Neural cell (in vitro differentiated cells): Measurements from ENCODE around the gene GPS1. TPM values are rescaled to one million over a fixed set of nuclear protein-coding genes. Genes with fewer than 3 reads are reported as not detected.

Source experiments
- H2AFZ ChIP-seq: fragments of 200-600, 300-800 bp; sonication (generic), shearing (Covaris generic); 2 replicates; pipeline ENCODE4 v1.6.0; 2014; ENCODE audit warnings: low read depth, mild to moderate bottlenecking, antibody characterized with exemption, low read length, moderate library complexity
- H3F3A ChIP-seq: fragments of 200-600 bp; shearing (Covaris generic); 2 replicates; pipeline ENCODE4 v1.6.1; 2016; ENCODE audit warnings: mild to moderate bottlenecking, moderate library complexity, mixed read lengths, antibody characterized with exemption, low read length; ENCODE audit not compliant: insufficient read depth, poor library complexity, severe bottlenecking
- H3K27ac ChIP-seq: fragments of 200-600, 300-800 bp; sonication (generic), shearing (Covaris generic); 2 replicates; pipeline ENCODE4 v1.5.1; 2014; ENCODE audit warnings: mild to moderate bottlenecking, low read length, moderate library complexity
- H3K27me3 ChIP-seq: fragments of 300-800, 200-600 bp; sonication (generic), shearing (Covaris generic); 2 replicates; pipeline ENCODE4 v1.6.0; 2014; ENCODE audit warnings: mild to moderate bottlenecking, low read depth, low read length, moderate library complexity; ENCODE audit not compliant: insufficient read depth
- H3K36me3 ChIP-seq: fragments of 300-800, 200-600 bp; sonication (generic), shearing (Covaris generic); 2 replicates; pipeline ENCODE4 v1.5.1; 2014; ENCODE audit warnings: mild to moderate bottlenecking, antibody characterized with exemption, low read length, moderate library complexity; ENCODE audit not compliant: insufficient read depth
- H3K4me2 ChIP-seq: fragments of 300-800, 200-600 bp; sonication (generic), shearing (Covaris generic); 2 replicates; pipeline ENCODE4 v1.6.0; 2014; ENCODE audit warnings: mild to moderate bottlenecking, low read length
- H3K4me3 ChIP-seq: fragments of 300-800, 200-600 bp; sonication (generic), shearing (Covaris generic); 2 replicates; pipeline ENCODE4 v1.5.1; 2014; ENCODE audit warnings: mild to moderate bottlenecking, low read length, moderate library complexity
- H3K79me2 ChIP-seq: fragments of 200-600 bp; shearing (Covaris generic); replicated peaks from 2 replicates; pipeline ENCODE4 v1.6.0; 2014; ENCODE audit warnings: mild to moderate bottlenecking, low read length, moderate library complexity; ENCODE audit not compliant: insufficient read depth
- H3K9ac ChIP-seq: fragments of 300-800, 200-600 bp; sonication (generic), shearing (Covaris generic); 2 replicates; pipeline ENCODE4 v1.6.1; 2016; ENCODE audit warnings: mild to moderate bottlenecking, low read length, mixed read lengths
- H3K9me2 ChIP-seq: fragments of 200-600 bp; shearing (Covaris generic); 2 replicates; pipeline ENCODE4 v1.6.1; 2016; ENCODE audit warnings: mild to moderate bottlenecking, low read length, mixed read lengths; ENCODE audit not compliant: insufficient read depth
- H3K9me3 ChIP-seq: fragments of 200-600, 300-800 bp; sonication (generic), shearing (Covaris generic); 2 replicates; pipeline ENCODE4 v1.6.1; 2016; ENCODE audit warnings: mild to moderate bottlenecking, mixed run types, low read length, moderate library complexity, mixed read lengths
- H4K20me1 ChIP-seq: fragments of 200-600 bp; shearing (Covaris generic); 2 replicates; pipeline ENCODE4 v1.6.1; 2016; ENCODE audit warnings: mild to moderate bottlenecking, mixed run types; ENCODE audit not compliant: insufficient read depth
- CTCF ChIP-seq: fragments of 450-650 bp; IDR thresholded peaks from 2 replicates; pipeline ENCODE4 v1.5.1; 2014; ENCODE audit warnings: antibody characterized with exemption, mild to moderate bottlenecking, moderate library complexity; ENCODE audit not compliant: poor library complexity, severe bottlenecking
- EP300 ChIP-seq: fragments of 450-650 bp; conservative IDR thresholded peaks from 2 replicates; pipeline ENCODE4 v1.6.1; 2014; ENCODE audit warnings: antibody characterized with exemption, mild to moderate bottlenecking, moderate library complexity; ENCODE audit not compliant: poor library complexity, severe bottlenecking
- EZH2 ChIP-seq: fragments of 200-600, 300-800 bp; shearing (Covaris generic), sonication (generic); IDR thresholded peaks from 2 replicates; pipeline ENCODE4 v1.6.1; 2014; ENCODE audit warnings: antibody characterized with exemption, low read length, borderline replicate concordance, mild to moderate bottlenecking; ENCODE audit not compliant: insufficient read depth, poor library complexity, severe bottlenecking
- MXI1 ChIP-seq: fragments of 450-650 bp; conservative IDR thresholded peaks from 2 replicates; pipeline ENCODE4 v1.6.1; 2014; ENCODE audit warnings: antibody characterized with exemption, mild to moderate bottlenecking; ENCODE audit not compliant: poor library complexity, severe bottlenecking
- POLR2AphosphoS5 ChIP-seq: IDR thresholded peaks from 2 replicates; pipeline ENCODE4 v1.6.1; 2012
- RAD21 ChIP-seq: fragments of 450-650 bp; conservative IDR thresholded peaks from 2 replicates; pipeline ENCODE4 v1.6.1; 2014; ENCODE audit warnings: antibody characterized with exemption, mild to moderate bottlenecking, moderate library complexity
- SMC3 ChIP-seq: fragments of 450-650 bp; conservative IDR thresholded peaks from 2 replicates; pipeline ENCODE4 v1.6.1; 2014; ENCODE audit warnings: antibody characterized with exemption, mild to moderate bottlenecking, moderate library complexity; ENCODE audit not compliant: poor library complexity
- TAF1 ChIP-seq: IDR thresholded peaks from 2 replicates; pipeline ENCODE4 v1.6.1; 2012; ENCODE audit warnings: low read depth
- polyA plus RNA-seq: library from polyadenylated mRNA; depleted of rRNA; stranded (reverse); fragments of >200 nt; gene quantifications from 2 replicates; pipeline ENCODE4 v1.2.3, GENCODE V29; 2014
- TF ChIP-seq, protein P1 (sequence below): IDR thresholded peaks from 2 replicates; pipeline ENCODE4 v1.6.1; 2012; ENCODE audit warnings: borderline replicate concordance

The GPS1 gene
- polyA plus RNA-seq, 1 donor from 2014 or later: 170 TPM

DNA sequence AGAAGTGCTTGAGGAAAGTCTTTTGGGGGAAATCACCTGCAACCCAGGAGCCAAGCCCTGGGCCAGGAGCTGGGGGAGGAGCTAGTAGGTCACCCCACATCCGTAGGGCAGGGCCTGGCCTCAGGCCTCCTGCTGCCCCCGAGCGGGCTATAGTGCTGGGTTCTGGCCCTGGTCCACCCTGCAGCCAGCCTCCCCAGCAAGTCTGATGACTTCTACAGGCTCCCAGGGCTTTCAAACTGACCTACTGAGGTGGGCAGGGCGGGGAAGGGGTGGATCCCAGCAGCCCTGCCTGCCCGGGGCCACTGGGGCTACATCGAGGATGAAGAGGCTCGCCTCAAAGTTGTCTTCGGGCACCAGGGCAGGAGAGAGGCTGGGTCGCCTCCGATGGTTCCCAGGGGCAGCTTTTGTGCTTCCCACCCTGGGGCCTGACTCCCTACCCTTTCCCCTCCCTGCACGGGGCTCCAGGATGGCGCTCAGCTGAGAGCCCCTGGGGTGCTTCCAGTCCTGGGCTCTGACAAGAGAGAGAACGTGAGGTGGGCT is 34.0 kb upstream of the GPS1 start:
- H3K9ac ChIP-seq: no peak overlapping the region
- H2AFZ ChIP-seq: no peak overlapping the region
- no peak overlapping the region for H3K27ac ChIP-seq
- H3K79me2 ChIP-seq: peaks cover 11% of the 10 kb centered on the region
- no peaks in the 10 kb centered on the region for H3K9me2 ChIP-seq
- H3F3A ChIP-seq: no peaks in the 10 kb centered on the region
- no peak overlapping the region for H3K4me2 ChIP-seq
- no peaks in the 10 kb centered on the region for H3K36me3 ChIP-seq
- H3K4me3 ChIP-seq: no peak overlapping the region
- no peaks in the 10 kb centered on the region for H4K20me1 ChIP-seq
- H3K9me3 ChIP-seq: no peaks in the 10 kb centered on the region
- TF ChIP-seq POLR2AphosphoS5 (no peak), EZH2 (no peak), SMC3 (no peak), CTCF (no peak), RAD21 (no peak), EP300 (no peak), MXI1 (no peak), TAF1 (no peak)
- TF ChIP-seq, protein P1, sequence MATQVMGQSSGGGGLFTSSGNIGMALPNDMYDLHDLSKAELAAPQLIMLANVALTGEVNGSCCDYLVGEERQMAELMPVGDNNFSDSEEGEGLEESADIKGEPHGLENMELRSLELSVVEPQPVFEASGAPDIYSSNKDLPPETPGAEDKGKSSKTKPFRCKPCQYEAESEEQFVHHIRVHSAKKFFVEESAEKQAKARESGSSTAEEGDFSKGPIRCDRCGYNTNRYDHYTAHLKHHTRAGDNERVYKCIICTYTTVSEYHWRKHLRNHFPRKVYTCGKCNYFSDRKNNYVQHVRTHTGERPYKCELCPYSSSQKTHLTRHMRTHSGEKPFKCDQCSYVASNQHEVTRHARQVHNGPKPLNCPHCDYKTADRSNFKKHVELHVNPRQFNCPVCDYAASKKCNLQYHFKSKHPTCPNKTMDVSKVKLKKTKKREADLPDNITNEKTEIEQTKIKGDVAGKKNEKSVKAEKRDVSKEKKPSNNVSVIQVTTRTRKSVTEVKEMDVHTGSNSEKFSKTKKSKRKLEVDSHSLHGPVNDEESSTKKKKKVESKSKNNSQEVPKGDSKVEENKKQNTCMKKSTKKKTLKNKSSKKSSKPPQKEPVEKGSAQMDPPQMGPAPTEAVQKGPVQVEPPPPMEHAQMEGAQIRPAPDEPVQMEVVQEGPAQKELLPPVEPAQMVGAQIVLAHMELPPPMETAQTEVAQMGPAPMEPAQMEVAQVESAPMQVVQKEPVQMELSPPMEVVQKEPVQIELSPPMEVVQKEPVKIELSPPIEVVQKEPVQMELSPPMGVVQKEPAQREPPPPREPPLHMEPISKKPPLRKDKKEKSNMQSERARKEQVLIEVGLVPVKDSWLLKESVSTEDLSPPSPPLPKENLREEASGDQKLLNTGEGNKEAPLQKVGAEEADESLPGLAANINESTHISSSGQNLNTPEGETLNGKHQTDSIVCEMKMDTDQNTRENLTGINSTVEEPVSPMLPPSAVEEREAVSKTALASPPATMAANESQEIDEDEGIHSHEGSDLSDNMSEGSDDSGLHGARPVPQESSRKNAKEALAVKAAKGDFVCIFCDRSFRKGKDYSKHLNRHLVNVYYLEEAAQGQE: no peak
- no peaks in the 10 kb centered on the region for H3K27me3 ChIP-seq

GRCh38 chr17:82018152-82018988 is 33.3 kb upstream of the GPS1 start:
- Histone ChIP-seq H3K79me2 (peaks cover 11% of the 10 kb centered on the region), H3K9me3 (no peaks in the 10 kb centered on the region), H3K27ac (no peak overlapping the region), H3K36me3 (no peaks in the 10 kb centered on the region), H3K4me2 (no peak overlapping the region), H3K9ac (no peak overlapping the region), H3F3A (no peaks in the 10 kb centered on the region), H2AFZ (no peak overlapping the region), H3K9me2 (no peaks in the 10 kb centered on the region), H3K4me3 (no peak overlapping the region), H4K20me1 (no peaks in the 10 kb centered on the region), H3K27me3 (no peaks in the 10 kb centered on the region)
- TF ChIP-seq MXI1 (no peak), RAD21 (no peak), POLR2AphosphoS5 (no peak), EP300 (no peak), CTCF (no peak)
